MM.1S (cell line): ENCODE measurements around the gene UQCC2.

Experiments
- DNase-seq: peaks from one replicate; pipeline ENCODE4 v3.0.0-alpha.2; 2015
- H2AFZ ChIP-seq: fragments of 300-600 bp; sonication (generic); 2 replicates; pipeline ENCODE4 v1.6.0; 2016; ENCODE audit warnings: antibody characterized with exemption, low read length
- H3F3A ChIP-seq: fragments of 300-600 bp; sonication (generic); 2 replicates; pipeline ENCODE4 v1.6.1; 2016; ENCODE audit warnings: mild to moderate bottlenecking, antibody characterized with exemption, low read length, moderate library complexity, mixed read lengths; ENCODE audit not compliant: insufficient read depth
- H3K27ac ChIP-seq: fragments of 300-600 bp; sonication (generic); 2 replicates; pipeline ENCODE4 v1.5.1; 2016; ENCODE audit warnings: mild to moderate bottlenecking, low read length
- H3K27me3 ChIP-seq: fragments of 300-600 bp; sonication (generic); replicated peaks from 2 replicates; pipeline ENCODE4 v1.6.0; 2016; ENCODE audit warnings: low read length; ENCODE audit not compliant: insufficient read depth
- H3K36me3 ChIP-seq: fragments of 300-600 bp; sonication (generic); replicated peaks from 2 replicates; pipeline ENCODE4 v1.6.1; 2016; ENCODE audit warnings: mild to moderate bottlenecking, low read length, mixed read lengths; ENCODE audit not compliant: insufficient read depth
- H3K4me1 ChIP-seq: fragments of 300-600 bp; sonication (generic); 2 replicates; pipeline ENCODE4 v1.6.1; 2016; ENCODE audit warnings: low read length, mixed read lengths
- H3K4me2 ChIP-seq: fragments of 300-600 bp; sonication (generic); 2 replicates; pipeline ENCODE4 v1.6.0; 2016; ENCODE audit warnings: low read depth, low read length
- H3K4me3 ChIP-seq: fragments of 300-600 bp; sonication (generic); 2 replicates; pipeline ENCODE4 v1.5.1; 2016; ENCODE audit warnings: low read length, mixed read lengths
- H3K79me2 ChIP-seq: fragments of 300-600 bp; sonication (generic); 2 replicates; pipeline ENCODE4 v1.6.1; 2016; ENCODE audit warnings: mixed run types, low read length, mixed read lengths
- H3K9ac ChIP-seq: fragments of 300-600 bp; sonication (generic); 2 replicates; pipeline ENCODE4 v1.6.1; 2016; ENCODE audit warnings: low read length, mixed read lengths
- H3K9me2 ChIP-seq: fragments of 300-600 bp; sonication (generic); replicated peaks from 2 replicates; pipeline ENCODE4 v1.6.1; 2016; ENCODE audit warnings: mild to moderate bottlenecking, low read length, mixed read lengths; ENCODE audit not compliant: insufficient read depth
- H3K9me3 ChIP-seq: fragments of 300-600 bp; sonication (generic); replicated peaks from 2 replicates; pipeline ENCODE4 v1.6.1; 2016; ENCODE audit warnings: mild to moderate bottlenecking, low read length, mixed read lengths; ENCODE audit not compliant: insufficient read depth
- H4K20me1 ChIP-seq: fragments of 300-600 bp; sonication (generic); 2 replicates; pipeline ENCODE4 v1.6.1; 2016; ENCODE audit warnings: mild to moderate bottlenecking, low read length, moderate library complexity, mixed read lengths; ENCODE audit not compliant: insufficient read depth
- EZH2 ChIP-seq: fragments of 300-600 bp; sonication (generic); optimal IDR thresholded peaks from 2 replicates; pipeline ENCODE3; 2017; ENCODE audit warnings: low read depth, mild to moderate bottlenecking, antibody characterized with exemption, low read length, mixed read lengths
- EZH2phosphoT487 ChIP-seq: fragments of 300-600 bp; sonication (generic); IDR thresholded peaks from 2 replicates; pipeline ENCODE4 v1.6.1; 2018; ENCODE audit warnings: antibody characterized with exemption, low read length
- TF ChIP-seq, protein P1 (sequence below): fragments of 300-600 bp; sonication (generic); IDR thresholded peaks from 2 replicates; pipeline ENCODE4 v1.5.1; 2016; ENCODE audit warnings: antibody characterized with exemption, low read length, mixed read lengths

The UQCC2 gene

DNA sequence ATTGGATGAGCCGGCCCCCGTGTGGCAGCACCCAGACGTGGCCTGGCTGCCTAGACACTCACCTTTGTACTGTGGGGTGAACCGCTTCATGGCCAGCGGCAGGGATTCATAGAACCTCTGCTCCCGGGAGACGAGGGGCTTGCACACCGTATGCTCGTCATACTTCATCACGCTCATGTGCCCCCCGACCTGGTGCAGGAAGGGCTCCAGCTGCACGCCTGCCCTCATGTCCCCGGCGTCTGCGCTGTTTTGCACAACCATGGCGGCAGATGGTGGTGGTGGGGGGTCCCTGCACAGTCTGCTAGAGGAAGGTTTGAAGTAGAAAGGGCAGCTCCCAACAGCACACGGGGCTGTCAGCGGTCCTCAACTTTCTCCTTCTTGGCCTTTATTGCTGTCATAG lies 23.7 kb upstream of the UQCC2 start:
- no peaks in the 10 kb centered on the region for H3K9me2 ChIP-seq
- no peaks in the 10 kb centered on the region for H3K36me3 ChIP-seq
- H4K20me1 ChIP-seq: no peaks in the 10 kb centered on the region
- H3F3A ChIP-seq: no peaks in the 10 kb centered on the region
- no peak for TF ChIP-seq EZH2phosphoT487
- TF ChIP-seq, protein P1, sequence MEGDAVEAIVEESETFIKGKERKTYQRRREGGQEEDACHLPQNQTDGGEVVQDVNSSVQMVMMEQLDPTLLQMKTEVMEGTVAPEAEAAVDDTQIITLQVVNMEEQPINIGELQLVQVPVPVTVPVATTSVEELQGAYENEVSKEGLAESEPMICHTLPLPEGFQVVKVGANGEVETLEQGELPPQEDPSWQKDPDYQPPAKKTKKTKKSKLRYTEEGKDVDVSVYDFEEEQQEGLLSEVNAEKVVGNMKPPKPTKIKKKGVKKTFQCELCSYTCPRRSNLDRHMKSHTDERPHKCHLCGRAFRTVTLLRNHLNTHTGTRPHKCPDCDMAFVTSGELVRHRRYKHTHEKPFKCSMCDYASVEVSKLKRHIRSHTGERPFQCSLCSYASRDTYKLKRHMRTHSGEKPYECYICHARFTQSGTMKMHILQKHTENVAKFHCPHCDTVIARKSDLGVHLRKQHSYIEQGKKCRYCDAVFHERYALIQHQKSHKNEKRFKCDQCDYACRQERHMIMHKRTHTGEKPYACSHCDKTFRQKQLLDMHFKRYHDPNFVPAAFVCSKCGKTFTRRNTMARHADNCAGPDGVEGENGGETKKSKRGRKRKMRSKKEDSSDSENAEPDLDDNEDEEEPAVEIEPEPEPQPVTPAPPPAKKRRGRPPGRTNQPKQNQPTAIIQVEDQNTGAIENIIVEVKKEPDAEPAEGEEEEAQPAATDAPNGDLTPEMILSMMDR: no peak
- no peak for TF ChIP-seq EZH2
- no peak overlapping the region for H2AFZ ChIP-seq
- H3K9ac ChIP-seq: no peak overlapping the region
- H3K4me2 ChIP-seq: no peak overlapping the region
- no peak for DNase-seq
- no peaks in the 10 kb centered on the region for H3K9me3 ChIP-seq
- no peaks in the 10 kb centered on the region for H3K4me1 ChIP-seq
- 0 out of 2 replicates have a peak, but pooled peaks cover 4% of the 10 kb centered on the region for H3K27me3 ChIP-seq
- H3K4me3 ChIP-seq: no peak overlapping the region
- H3K79me2 ChIP-seq: no peaks in the 10 kb centered on the region
- no peak overlapping the region for H3K27ac ChIP-seq

DNA sequence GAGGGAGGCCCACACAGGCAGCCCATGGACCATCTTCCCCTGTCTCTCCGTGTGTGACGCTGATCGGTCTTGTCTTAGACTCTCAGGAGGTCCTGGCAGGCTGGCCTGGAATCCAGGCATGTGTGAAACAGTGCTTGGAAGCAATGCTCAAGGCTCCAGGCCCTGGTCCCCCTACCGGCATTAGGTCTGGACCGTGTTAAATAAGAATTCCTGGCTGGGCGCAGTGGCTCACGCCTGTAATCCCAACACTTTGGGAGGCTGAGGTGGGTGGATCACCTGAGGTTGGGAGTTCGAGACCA lies 22.2 kb upstream of the UQCC2 start:
- Histone ChIP-seq H3K4me2 (no peak overlapping the region), H3K9me2 (no peaks in the 10 kb centered on the region), H4K20me1 (no peaks in the 10 kb centered on the region), H3K36me3 (no peaks in the 10 kb centered on the region), H3K4me1 (no peaks in the 10 kb centered on the region), H3K79me2 (no peaks in the 10 kb centered on the region), H3K9me3 (no peaks in the 10 kb centered on the region), H2AFZ (no peak overlapping the region), H3K9ac (no peak overlapping the region), H3F3A (no peaks in the 10 kb centered on the region), H3K27ac (no peak overlapping the region), H3K4me3 (no peak overlapping the region), H3K27me3 (peaks cover 11% of the 10 kb centered on the region)
- TF ChIP-seq EZH2phosphoT487: no peak
- TF ChIP-seq EZH2: no peak
- TF ChIP-seq, protein P1: no peak
- DNase-seq: no peak

DNA sequence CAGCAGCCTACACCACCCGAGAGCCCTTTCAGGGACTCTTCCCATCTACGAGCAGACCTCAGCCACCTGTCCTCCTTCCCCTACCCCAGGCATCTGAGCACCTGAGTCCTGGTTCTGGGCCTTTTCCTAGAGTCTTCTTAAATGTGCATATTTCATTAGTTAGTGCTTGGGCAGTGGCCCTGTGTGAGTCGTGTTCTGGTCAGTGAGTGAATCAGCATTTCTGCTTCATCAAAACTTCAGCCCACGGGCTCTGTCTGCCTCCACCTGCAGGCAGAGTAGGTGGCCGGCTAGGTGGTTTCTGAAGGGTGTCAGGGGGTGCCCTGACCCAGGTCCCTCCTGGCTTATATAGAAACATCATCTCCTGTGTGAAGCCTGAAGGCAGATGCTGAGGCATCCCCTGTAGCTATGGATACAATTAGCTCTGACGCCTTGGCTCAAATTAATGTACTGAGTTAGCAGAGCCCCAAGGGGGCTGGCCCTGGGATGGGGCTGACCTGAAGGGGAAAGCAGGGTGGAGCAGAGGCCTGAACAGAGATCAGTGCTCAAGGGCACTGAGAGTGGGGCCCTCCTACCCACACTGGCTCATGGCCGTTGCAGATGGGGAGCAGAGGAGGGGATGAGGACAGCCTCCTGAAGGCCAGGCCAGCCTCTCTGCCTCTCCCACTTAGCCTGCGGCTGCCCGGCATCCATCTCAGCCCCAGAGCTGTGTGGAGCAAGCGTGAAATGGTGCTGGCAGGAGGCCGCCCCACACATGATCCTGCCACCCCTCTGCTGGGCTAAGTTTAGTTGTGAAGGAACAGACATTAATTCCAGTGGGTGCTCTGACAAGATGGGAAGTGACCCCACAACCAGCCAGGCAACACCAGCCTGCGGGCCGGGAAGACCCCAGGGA lies 21.6 kb upstream of the UQCC2 start:
- Histone ChIP-seq H3K4me1 (no peaks in the 10 kb centered on the region), H3K9me2 (no peaks in the 10 kb centered on the region), H3K4me3 (no peak overlapping the region), H3K36me3 (no peaks in the 10 kb centered on the region), H4K20me1 (no peaks in the 10 kb centered on the region), H3K9me3 (no peaks in the 10 kb centered on the region), H3K9ac (no peak overlapping the region), H3K27ac (no peak overlapping the region), H3K27me3 (peaks cover 16% of the 10 kb centered on the region), H3F3A (no peaks in the 10 kb centered on the region), H2AFZ (no peak overlapping the region), H3K4me2 (no peak overlapping the region), H3K79me2 (no peaks in the 10 kb centered on the region)
- TF ChIP-seq, protein P1: no peak
- TF ChIP-seq EZH2: no peak
- no peak for DNase-seq
